ACC112 (cell line): Measurements from ENCODE around the gene TSPAN11.

ENCODE experiments used
- H2AFZ ChIP-seq: fragments of 200-600 bp; sonication (generic); one replicate; pipeline ENCODE4 v1.6.0; 2017; ENCODE audit warnings: antibody characterized with exemption, low read length; ENCODE audit not compliant: unreplicated experiment
- H3K27ac ChIP-seq: fragments of 200-600 bp; sonication (generic); 2 replicates; pipeline ENCODE4 v1.5.1; 2014; ENCODE audit warnings: low read depth, mild to moderate bottlenecking, antibody characterized with exemption, low read length, moderate library complexity
- H3K27me3 ChIP-seq: fragments of 200-600 bp; sonication (generic); 2 replicates; pipeline ENCODE4 v1.6.1; 2014; ENCODE audit warnings: mild to moderate bottlenecking, antibody characterized with exemption, low read length, moderate library complexity, mixed read lengths; ENCODE audit not compliant: insufficient read depth
- H3K36me3 ChIP-seq: fragments of 200-600 bp; sonication (generic); 2 replicates; pipeline ENCODE4 v1.6.1; 2016; ENCODE audit warnings: mild to moderate bottlenecking, antibody characterized with exemption, low read length, moderate library complexity, mixed read lengths; ENCODE audit not compliant: insufficient read depth
- H3K4me1 ChIP-seq: fragments of 200-600 bp; sonication (generic); one replicate; pipeline ENCODE4 v1.6.1; 2016; ENCODE audit warnings: low read length, mixed read lengths; ENCODE audit not compliant: insufficient read depth, unreplicated experiment, control insufficient read depth
- H3K4me3 ChIP-seq: fragments of 200-600 bp; sonication (generic); 2 replicates; pipeline ENCODE4 v1.5.1; 2014; ENCODE audit warnings: mild to moderate bottlenecking, low read depth, low read length
- H3K79me2 ChIP-seq: fragments of 200-600 bp; sonication (generic); one replicate; pipeline ENCODE4 v1.6.0; 2016; ENCODE audit warnings: low read length; ENCODE audit not compliant: control insufficient read depth, unreplicated experiment, insufficient read depth

Gene TSPAN11

GRCh38 chr12:30959110-30959710 is 32.7 kb downstream of the TSPAN11 start:
- no peak overlapping the region for H3K27ac ChIP-seq
- no peaks in the 10 kb centered on the region for H3K79me2 ChIP-seq
- peaks cover 65% of the 10 kb centered on the region for H3K27me3 ChIP-seq
- H3K4me3 ChIP-seq: no peak overlapping the region
- no peak overlapping the region for H2AFZ ChIP-seq
- no peaks in the 10 kb centered on the region for H3K36me3 ChIP-seq
- H3K4me1 ChIP-seq: no peaks in the 10 kb centered on the region

DNA sequence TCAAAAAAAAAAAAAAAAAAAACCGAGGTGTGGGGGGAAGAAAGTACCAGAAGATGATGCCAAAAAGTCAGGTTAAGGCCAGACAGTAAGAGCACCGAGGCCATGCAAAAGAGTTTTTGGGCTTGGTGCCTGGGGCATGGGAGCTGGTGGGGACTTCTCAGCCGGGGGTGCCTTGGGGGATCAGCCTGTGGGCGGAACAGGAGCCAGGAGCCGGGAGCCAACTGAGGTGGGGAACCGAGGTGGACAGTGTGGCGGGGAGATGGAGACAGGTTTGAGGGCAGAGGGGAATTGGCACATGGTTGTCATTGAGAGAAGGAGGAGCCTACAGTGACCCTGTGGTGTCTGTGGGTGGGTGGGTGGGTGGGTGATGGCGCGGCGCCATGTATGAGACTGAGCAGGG is 33.2 kb downstream of the TSPAN11 start:
- H2AFZ ChIP-seq: no peak overlapping the region
- H3K27ac ChIP-seq: no peak overlapping the region
- no peaks in the 10 kb centered on the region for H3K79me2 ChIP-seq
- H3K27me3 ChIP-seq: peaks cover 65% of the 10 kb centered on the region
- no peak overlapping the region for H3K4me3 ChIP-seq
- H3K36me3 ChIP-seq: no peaks in the 10 kb centered on the region
- H3K4me1 ChIP-seq: no peaks in the 10 kb centered on the region

- Histone ChIP-seq H3K27ac (no peak overlapping the region), H3K79me2 (no peaks in the 10 kb centered on the region), H3K4me3 (no peak overlapping the region), H3K4me1 (no peaks in the 10 kb centered on the region), H3K27me3 (peaks cover 66% of the 10 kb centered on the region), H3K36me3 (no peaks in the 10 kb centered on the region), H2AFZ (no peak overlapping the region)
These were observed 34.5 kb downstream of the TSPAN11 start for GRCh38 chr12:30961030-30961429.

DNA sequence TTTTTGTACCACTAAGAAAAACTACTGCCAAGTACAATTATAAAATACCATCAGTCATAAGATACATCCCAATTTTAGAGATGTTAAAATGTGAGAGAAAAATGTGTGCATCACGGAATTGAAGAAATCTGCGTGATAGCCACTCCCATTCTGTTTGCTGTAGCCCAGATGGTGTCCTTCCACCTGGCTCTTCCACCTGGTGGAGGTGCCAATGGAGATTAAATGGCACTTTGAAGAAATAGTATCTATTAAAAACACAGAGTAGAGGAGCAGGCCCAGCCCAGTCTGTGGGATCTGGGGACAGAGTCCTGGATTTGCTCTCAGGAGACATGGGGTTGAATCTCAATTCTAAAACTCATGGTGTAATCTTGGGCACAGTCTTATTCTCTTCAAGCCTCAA is 35.5 kb downstream of the TSPAN11 start:
- no peaks in the 10 kb centered on the region for H3K4me1 ChIP-seq
- no peak overlapping the region for H3K27ac ChIP-seq
- H3K36me3 ChIP-seq: no peaks in the 10 kb centered on the region
- no peaks in the 10 kb centered on the region for H3K79me2 ChIP-seq
- H3K27me3 ChIP-seq: peaks cover 70% of the 10 kb centered on the region
- H3K4me3 ChIP-seq: no peak overlapping the region
- H2AFZ ChIP-seq: no peak overlapping the region

DNA sequence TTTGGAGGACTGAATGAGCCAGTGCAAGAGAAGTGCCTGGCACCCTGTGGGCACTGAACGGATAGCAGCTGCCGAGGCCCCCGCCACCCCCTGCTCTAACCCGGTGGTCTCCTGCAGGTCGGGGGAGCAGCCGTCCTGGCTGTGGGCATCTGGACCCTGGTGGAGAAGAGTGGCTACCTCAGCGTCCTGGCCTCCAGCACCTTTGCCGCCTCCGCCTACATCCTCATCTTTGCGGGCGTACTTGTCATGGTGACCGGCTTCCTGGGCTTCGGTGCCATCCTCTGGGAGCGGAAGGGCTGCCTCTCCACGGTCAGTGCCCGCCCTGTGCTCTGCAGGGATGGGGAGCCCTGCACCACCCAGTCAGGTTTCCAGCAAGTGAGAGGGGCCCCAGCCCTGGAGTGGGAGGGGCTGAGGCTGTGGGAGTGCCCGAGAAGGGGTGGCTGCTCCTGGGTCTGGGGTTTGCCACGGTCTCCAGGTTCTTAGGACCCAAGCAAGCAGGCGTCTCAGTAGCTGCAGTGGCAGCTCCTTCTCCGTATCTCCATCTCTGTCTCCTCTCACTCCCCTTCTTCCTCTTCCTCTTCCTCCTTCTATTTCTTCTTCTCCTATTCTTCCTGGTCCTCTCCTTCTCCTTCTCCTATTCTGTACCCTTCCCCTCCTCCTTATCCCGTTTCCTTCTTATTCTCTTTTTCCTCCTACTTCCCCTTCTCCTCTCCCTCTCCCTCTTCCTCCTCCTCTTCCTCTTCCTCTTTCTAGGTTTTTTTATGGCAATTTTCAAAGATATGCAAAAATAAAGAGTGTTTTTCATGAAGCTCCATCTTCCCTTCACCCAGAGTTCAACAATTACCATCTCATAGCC is 37.4 kb downstream of the TSPAN11 start:
- Histone ChIP-seq H3K27me3 (peaks cover 83% of the 10 kb centered on the region), H3K79me2 (no peaks in the 10 kb centered on the region), H2AFZ (no peak overlapping the region), H3K4me1 (no peaks in the 10 kb centered on the region), H3K4me3 (no peak overlapping the region), H3K36me3 (no peaks in the 10 kb centered on the region), H3K27ac (no peak overlapping the region)

DNA sequence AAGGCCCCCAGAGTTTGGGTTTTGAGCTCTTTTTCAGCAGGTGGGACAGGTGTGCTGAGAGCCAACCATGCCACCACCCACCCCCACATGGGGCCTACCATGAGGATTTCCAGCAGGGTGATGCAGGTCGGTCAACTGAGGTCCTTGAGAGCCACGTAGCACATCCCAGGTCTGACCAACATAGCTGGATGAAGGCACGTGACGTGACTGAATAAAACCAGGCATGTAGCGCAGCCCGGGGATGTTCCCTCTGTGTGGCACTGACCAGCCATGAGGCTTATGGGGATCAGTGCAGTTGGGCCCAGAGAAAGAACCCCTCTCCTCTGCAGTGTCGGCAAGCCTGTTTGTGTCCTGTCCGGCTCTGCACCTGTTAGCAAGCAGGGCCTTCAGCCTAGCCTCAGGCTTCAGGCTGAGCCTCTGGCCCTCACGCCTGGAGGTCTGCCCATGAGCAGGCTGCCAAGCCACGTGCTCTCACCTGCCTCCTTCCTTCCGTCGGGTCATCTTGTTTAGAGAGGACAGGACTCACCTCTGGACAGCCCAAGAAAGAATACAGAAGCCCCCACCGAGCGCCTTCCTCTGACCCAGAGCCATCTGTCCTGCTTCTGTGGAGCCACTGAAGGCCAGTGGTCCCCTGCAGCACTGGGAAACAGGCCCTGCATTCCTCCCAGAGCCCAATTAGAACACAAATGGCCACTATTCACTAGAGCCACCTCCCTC is 38.5 kb downstream of the TSPAN11 start:
- H3K27ac ChIP-seq: no peak overlapping the region
- H3K27me3 ChIP-seq: peaks cover 94% of the 10 kb centered on the region
- no peak overlapping the region for H3K4me3 ChIP-seq
- no peaks in the 10 kb centered on the region for H3K36me3 ChIP-seq
- no peak overlapping the region for H2AFZ ChIP-seq
- no peaks in the 10 kb centered on the region for H3K4me1 ChIP-seq
- no peaks in the 10 kb centered on the region for H3K79me2 ChIP-seq

- H3K27ac ChIP-seq: no peak overlapping the region
- H3K36me3 ChIP-seq: no peaks in the 10 kb centered on the region
- peaks cover 95% of the 10 kb centered on the region for H3K27me3 ChIP-seq
These were observed 39.1 kb downstream of the TSPAN11 start for GRCh38 chr12:30965613-30965985.

GRCh38 chr12:30967026-30967425 is 40.5 kb downstream of the TSPAN11 start:
- H3K4me3 ChIP-seq: no peak overlapping the region
- H2AFZ ChIP-seq: no peak overlapping the region
- H3K36me3 ChIP-seq: no peaks in the 10 kb centered on the region
- H3K4me1 ChIP-seq: no peaks in the 10 kb centered on the region
- H3K79me2 ChIP-seq: no peaks in the 10 kb centered on the region
- peaks cover 97% of the 10 kb centered on the region for H3K27me3 ChIP-seq
- H3K27ac ChIP-seq: no peak overlapping the region

More at GRCh38 chr12:30965613-30965985, 39.1 kb downstream of the TSPAN11 start:
- H2AFZ ChIP-seq: no peak overlapping the region
- H3K4me3 ChIP-seq: no peak overlapping the region
- no peaks in the 10 kb centered on the region for H3K79me2 ChIP-seq
- H3K4me1 ChIP-seq: no peaks in the 10 kb centered on the region

DNA sequence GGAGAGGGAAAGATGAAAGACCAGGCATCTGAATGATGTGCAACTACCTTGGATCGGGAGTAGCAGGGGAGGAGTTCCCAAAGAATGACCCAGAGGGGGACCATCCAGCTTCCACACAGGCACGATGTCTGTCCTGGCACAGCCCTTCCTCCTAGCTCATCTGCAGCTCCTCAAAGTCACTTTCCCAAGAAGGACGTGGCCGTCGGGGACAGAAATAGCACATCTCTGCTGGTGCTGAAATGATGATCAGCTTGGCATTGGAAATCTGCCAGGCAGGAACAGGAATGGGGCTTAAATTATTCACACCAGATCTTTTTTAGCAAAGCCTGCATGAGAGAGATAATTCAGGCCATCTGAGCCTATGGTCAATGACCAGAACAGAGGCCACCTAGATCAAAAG is 41.7 kb downstream of the TSPAN11 start:
- Histone ChIP-seq H3K4me1 (no peaks in the 10 kb centered on the region), H3K79me2 (no peaks in the 10 kb centered on the region), H3K27me3 (peaks cover 97% of the 10 kb centered on the region), H2AFZ (no peak overlapping the region), H3K36me3 (no peaks in the 10 kb centered on the region), H3K4me3 (no peak overlapping the region), H3K27ac (no peak overlapping the region)

- H3K27me3 ChIP-seq: peaks cover 94% of the 10 kb centered on the region
- no peaks in the 10 kb centered on the region for H3K79me2 ChIP-seq
- no peaks in the 10 kb centered on the region for H3K4me1 ChIP-seq
- H3K36me3 ChIP-seq: no peaks in the 10 kb centered on the region
- H3K4me3 ChIP-seq: no peak overlapping the region
- no peak overlapping the region for H2AFZ ChIP-seq
- H3K27ac ChIP-seq: no peak overlapping the region
These were observed 42.5 kb downstream of the TSPAN11 start for GRCh38 chr12:30969006-30969405.
